Neural cell (in vitro differentiated cells): ENCODE results near the gene HEPACAM2. TPM values are rescaled to one million over a fixed set of nuclear protein-coding genes. Genes with fewer than 3 reads are reported as not detected.

Experiments used
- H2AFZ ChIP-seq: fragments of 200-600, 300-800 bp; sonication (generic), shearing (Covaris generic); 2 replicates; pipeline ENCODE4 v1.6.0; 2014; ENCODE audit warnings: low read depth, mild to moderate bottlenecking, antibody characterized with exemption, low read length, moderate library complexity
- H3F3A ChIP-seq: fragments of 200-600 bp; shearing (Covaris generic); 2 replicates; pipeline ENCODE4 v1.6.1; 2016; ENCODE audit warnings: mild to moderate bottlenecking, moderate library complexity, mixed read lengths, antibody characterized with exemption, low read length; ENCODE audit not compliant: insufficient read depth, poor library complexity, severe bottlenecking
- H3K27ac ChIP-seq: fragments of 200-600, 300-800 bp; sonication (generic), shearing (Covaris generic); 2 replicates; pipeline ENCODE4 v1.5.1; 2014; ENCODE audit warnings: mild to moderate bottlenecking, low read length, moderate library complexity
- H3K27me3 ChIP-seq: fragments of 300-800, 200-600 bp; sonication (generic), shearing (Covaris generic); 2 replicates; pipeline ENCODE4 v1.6.0; 2014; ENCODE audit warnings: mild to moderate bottlenecking, low read depth, low read length, moderate library complexity; ENCODE audit not compliant: insufficient read depth
- H3K36me3 ChIP-seq: fragments of 300-800, 200-600 bp; sonication (generic), shearing (Covaris generic); 2 replicates; pipeline ENCODE4 v1.5.1; 2014; ENCODE audit warnings: mild to moderate bottlenecking, antibody characterized with exemption, low read length, moderate library complexity; ENCODE audit not compliant: insufficient read depth
- H3K4me2 ChIP-seq: fragments of 300-800, 200-600 bp; sonication (generic), shearing (Covaris generic); 2 replicates; pipeline ENCODE4 v1.6.0; 2014; ENCODE audit warnings: mild to moderate bottlenecking, low read length
- H3K4me3 ChIP-seq: fragments of 300-800, 200-600 bp; sonication (generic), shearing (Covaris generic); 2 replicates; pipeline ENCODE4 v1.5.1; 2014; ENCODE audit warnings: mild to moderate bottlenecking, low read length, moderate library complexity
- H3K79me2 ChIP-seq: fragments of 200-600 bp; shearing (Covaris generic); replicated peaks from 2 replicates; pipeline ENCODE4 v1.6.0; 2014; ENCODE audit warnings: mild to moderate bottlenecking, low read length, moderate library complexity; ENCODE audit not compliant: insufficient read depth
- H3K9ac ChIP-seq: fragments of 300-800, 200-600 bp; sonication (generic), shearing (Covaris generic); 2 replicates; pipeline ENCODE4 v1.6.1; 2016; ENCODE audit warnings: mild to moderate bottlenecking, low read length, mixed read lengths
- H3K9me2 ChIP-seq: fragments of 200-600 bp; shearing (Covaris generic); 2 replicates; pipeline ENCODE4 v1.6.1; 2016; ENCODE audit warnings: mild to moderate bottlenecking, low read length, mixed read lengths; ENCODE audit not compliant: insufficient read depth
- H3K9me3 ChIP-seq: fragments of 200-600, 300-800 bp; sonication (generic), shearing (Covaris generic); 2 replicates; pipeline ENCODE4 v1.6.1; 2016; ENCODE audit warnings: mild to moderate bottlenecking, mixed run types, low read length, moderate library complexity, mixed read lengths
- H4K20me1 ChIP-seq: fragments of 200-600 bp; shearing (Covaris generic); 2 replicates; pipeline ENCODE4 v1.6.1; 2016; ENCODE audit warnings: mild to moderate bottlenecking, mixed run types; ENCODE audit not compliant: insufficient read depth
- CTCF ChIP-seq: fragments of 450-650 bp; IDR thresholded peaks from 2 replicates; pipeline ENCODE4 v1.5.1; 2014; ENCODE audit warnings: antibody characterized with exemption, mild to moderate bottlenecking, moderate library complexity; ENCODE audit not compliant: poor library complexity, severe bottlenecking
- EP300 ChIP-seq: fragments of 450-650 bp; conservative IDR thresholded peaks from 2 replicates; pipeline ENCODE4 v1.6.1; 2014; ENCODE audit warnings: antibody characterized with exemption, mild to moderate bottlenecking, moderate library complexity; ENCODE audit not compliant: poor library complexity, severe bottlenecking
- EZH2 ChIP-seq: fragments of 200-600, 300-800 bp; shearing (Covaris generic), sonication (generic); IDR thresholded peaks from 2 replicates; pipeline ENCODE4 v1.6.1; 2014; ENCODE audit warnings: antibody characterized with exemption, low read length, borderline replicate concordance, mild to moderate bottlenecking; ENCODE audit not compliant: insufficient read depth, poor library complexity, severe bottlenecking
- MXI1 ChIP-seq: fragments of 450-650 bp; conservative IDR thresholded peaks from 2 replicates; pipeline ENCODE4 v1.6.1; 2014; ENCODE audit warnings: antibody characterized with exemption, mild to moderate bottlenecking; ENCODE audit not compliant: poor library complexity, severe bottlenecking
- POLR2AphosphoS5 ChIP-seq: IDR thresholded peaks from 2 replicates; pipeline ENCODE4 v1.6.1; 2012
- RAD21 ChIP-seq: fragments of 450-650 bp; conservative IDR thresholded peaks from 2 replicates; pipeline ENCODE4 v1.6.1; 2014; ENCODE audit warnings: antibody characterized with exemption, mild to moderate bottlenecking, moderate library complexity
- REST ChIP-seq: IDR thresholded peaks from 2 replicates; pipeline ENCODE4 v1.6.1; 2012; ENCODE audit warnings: borderline replicate concordance
- SMC3 ChIP-seq: fragments of 450-650 bp; conservative IDR thresholded peaks from 2 replicates; pipeline ENCODE4 v1.6.1; 2014; ENCODE audit warnings: antibody characterized with exemption, mild to moderate bottlenecking, moderate library complexity; ENCODE audit not compliant: poor library complexity
- TAF1 ChIP-seq: IDR thresholded peaks from 2 replicates; pipeline ENCODE4 v1.6.1; 2012; ENCODE audit warnings: low read depth
- polyA plus RNA-seq: library from polyadenylated mRNA; depleted of rRNA; stranded (reverse); fragments of >200 nt; gene quantifications from 2 replicates; pipeline ENCODE4 v1.2.3, GENCODE V29; 2014

Gene HEPACAM2
- polyA plus RNA-seq, 1 donor from 2014 or later = 0.35 TPM

GRCh38 chr7:93140582-93141191 lies 85.6 kb downstream of the HEPACAM2 start:
- no peaks in the 10 kb centered on the region for H3K9me2 ChIP-seq
- H3K36me3 ChIP-seq = no peaks in the 10 kb centered on the region
- TF ChIP-seq EP300 (no peak), TAF1 (no peak), MXI1 (no peak), SMC3 (no peak), RAD21 (no peak), CTCF (no peak), EZH2 (no peak), POLR2AphosphoS5 (no peak)
- no peaks in the 10 kb centered on the region for H3F3A ChIP-seq
- no peaks in the 10 kb centered on the region for H3K9me3 ChIP-seq
- H3K79me2 ChIP-seq = no peaks in the 10 kb centered on the region
- H4K20me1 ChIP-seq = no peaks in the 10 kb centered on the region
- no peak overlapping the region for H2AFZ ChIP-seq
- H3K4me3 ChIP-seq = no peak overlapping the region
- no peak overlapping the region for H3K27ac ChIP-seq
- no peak overlapping the region for H3K9ac ChIP-seq
- H3K27me3 ChIP-seq = no peaks in the 10 kb centered on the region
- H3K4me2 ChIP-seq = no peak overlapping the region

- Histone ChIP-seq H3K4me3 (no peak overlapping the region), H3K36me3 (no peaks in the 10 kb centered on the region), H3K79me2 (no peaks in the 10 kb centered on the region), H3K9ac (no peak overlapping the region), H3K27ac (no peak overlapping the region), H3K9me2 (no peaks in the 10 kb centered on the region), H3K4me2 (no peak overlapping the region), H3K27me3 (no peaks in the 10 kb centered on the region), H3K9me3 (no peaks in the 10 kb centered on the region), H3F3A (no peaks in the 10 kb centered on the region), H4K20me1 (no peaks in the 10 kb centered on the region), H2AFZ (no peak overlapping the region)
- TF ChIP-seq SMC3 (no peak), EP300 (no peak), CTCF (no peak), REST (no peak), POLR2AphosphoS5 (no peak), TAF1 (no peak), RAD21 (no peak), MXI1 (no peak), EZH2 (no peak)
These were observed 87.7 kb downstream of the HEPACAM2 start for GRCh38 chr7:93138576-93138975.

Other genes with a start within 250 kb of the HEPACAM2 start
- gene SAMD9, start 108.5 kb downstream of the HEPACAM2 start, polyA plus RNA-seq = not detected in 2 replicates
- 0.10 TPM in 1 of 2 replicates, not detected in the other for gene SAMD9L, start 78.1 kb downstream of the HEPACAM2 start, polyA plus RNA-seq
- gene VPS50, start 5.9 kb upstream of the HEPACAM2 start, polyA plus RNA-seq = 58.2 and 61.9 TPM in 2 replicates